ENCODE measurements around the gene NCAPD3.

Gene NCAPD3

DNA sequence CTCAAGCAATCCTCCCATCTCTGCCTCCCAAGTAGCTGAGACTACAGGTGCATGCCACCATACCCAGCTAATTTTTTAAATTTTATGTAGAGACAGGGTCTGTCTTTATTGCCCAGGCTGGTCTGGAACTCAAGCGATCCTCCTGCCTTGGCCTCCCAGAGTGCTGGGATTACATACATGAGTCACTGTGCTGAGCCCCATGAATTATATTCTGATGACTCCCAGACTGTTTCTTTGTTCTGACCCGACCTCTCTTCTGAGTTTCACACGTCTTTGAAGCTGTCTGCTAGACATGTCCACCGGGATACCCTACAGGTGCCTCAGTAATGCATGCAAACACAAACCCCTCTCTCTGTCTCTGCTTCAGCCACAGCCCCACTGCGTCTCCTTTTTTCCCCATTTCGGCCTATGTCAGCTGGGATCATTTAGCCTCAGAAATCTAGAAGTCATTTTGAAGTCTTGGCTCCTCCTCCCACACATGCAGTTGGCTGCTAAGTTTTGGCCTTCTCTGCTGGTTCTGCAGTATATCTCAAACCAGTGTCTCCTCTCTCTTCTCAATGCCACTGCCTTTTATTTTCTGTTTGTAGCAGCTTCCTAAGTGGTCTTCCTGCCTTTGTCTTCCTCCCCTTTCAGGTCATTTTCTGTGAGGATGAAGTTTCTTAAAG is 5.5 kb upstream of the NCAPD3 start:
- ATAC-seq, result no peak
- TF ChIP-seq, protein P1, sequence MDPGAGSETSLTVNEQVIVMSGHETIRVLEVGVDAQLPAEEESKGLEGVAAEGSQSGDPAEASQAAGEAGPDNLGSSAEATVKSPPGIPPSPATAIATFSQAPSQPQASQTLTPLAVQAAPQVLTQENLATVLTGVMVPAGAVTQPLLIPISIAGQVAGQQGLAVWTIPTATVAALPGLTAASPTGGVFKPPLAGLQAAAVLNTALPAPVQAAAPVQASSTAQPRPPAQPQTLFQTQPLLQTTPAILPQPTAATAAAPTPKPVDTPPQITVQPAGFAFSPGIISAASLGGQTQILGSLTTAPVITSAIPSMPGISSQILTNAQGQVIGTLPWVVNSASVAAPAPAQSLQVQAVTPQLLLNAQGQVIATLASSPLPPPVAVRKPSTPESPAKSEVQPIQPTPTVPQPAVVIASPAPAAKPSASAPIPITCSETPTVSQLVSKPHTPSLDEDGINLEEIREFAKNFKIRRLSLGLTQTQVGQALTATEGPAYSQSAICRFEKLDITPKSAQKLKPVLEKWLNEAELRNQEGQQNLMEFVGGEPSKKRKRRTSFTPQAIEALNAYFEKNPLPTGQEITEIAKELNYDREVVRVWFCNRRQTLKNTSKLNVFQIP (CRISPR knock-in tag; IDR thresholded peaks at IDR 0.05; ENCODE audit: borderline replicate concordance, low read depth), result no peak
- TF ChIP-seq, protein P2, sequence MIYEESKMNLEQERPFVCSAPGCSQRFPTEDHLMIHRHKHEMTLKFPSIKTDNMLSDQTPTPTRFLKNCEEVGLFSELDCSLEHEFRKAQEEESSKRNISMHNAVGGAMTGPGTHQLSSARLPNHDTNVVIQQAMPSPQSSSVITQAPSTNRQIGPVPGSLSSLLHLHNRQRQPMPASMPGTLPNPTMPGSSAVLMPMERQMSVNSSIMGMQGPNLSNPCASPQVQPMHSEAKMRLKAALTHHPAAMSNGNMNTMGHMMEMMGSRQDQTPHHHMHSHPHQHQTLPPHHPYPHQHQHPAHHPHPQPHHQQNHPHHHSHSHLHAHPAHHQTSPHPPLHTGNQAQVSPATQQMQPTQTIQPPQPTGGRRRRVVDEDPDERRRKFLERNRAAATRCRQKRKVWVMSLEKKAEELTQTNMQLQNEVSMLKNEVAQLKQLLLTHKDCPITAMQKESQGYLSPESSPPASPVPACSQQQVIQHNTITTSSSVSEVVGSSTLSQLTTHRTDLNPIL (CRISPR knock-in tag; IDR thresholded peaks at IDR 0.05; ENCODE audit: low read depth), result no peak

DNA sequence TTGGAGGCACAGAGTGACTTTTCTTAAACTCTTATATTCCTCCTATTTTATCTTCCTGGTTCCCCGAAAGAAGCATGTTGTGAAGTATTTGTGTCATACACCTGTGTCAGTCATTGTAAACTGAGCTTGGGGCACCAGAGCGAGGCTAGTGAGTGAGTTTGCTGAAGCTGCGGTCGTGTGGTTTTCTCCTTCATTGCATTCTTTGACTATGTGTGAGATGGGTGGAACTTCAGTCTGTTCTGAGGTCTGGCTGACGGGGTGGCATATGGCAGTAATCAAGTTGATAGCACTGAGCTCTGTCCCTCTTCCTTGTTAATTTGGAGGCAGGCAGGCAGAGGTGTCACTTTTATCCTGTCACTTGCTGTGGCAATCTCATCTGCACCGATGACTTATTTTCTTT is 4.9 kb upstream of the NCAPD3 start:
- TF ChIP-seq PPARA (CRISPR knock-in tag; IDR thresholded peaks at IDR 0.05; ENCODE audit: borderline replicate concordance) (no peak), ZFP3 (CRISPR knock-in tag; IDR thresholded peaks at IDR 0.05) (no peak), OSR1 (CRISPR knock-in tag; IDR thresholded peaks at IDR 0.05) (no peak), RARB (CRISPR knock-in tag; IDR thresholded peaks at IDR 0.05) (no peak), TOX (CRISPR knock-in tag; IDR thresholded peaks at IDR 0.05; ENCODE audit: borderline replicate concordance) (no peak), CSDC2 (CRISPR knock-in tag; IDR thresholded peaks at IDR 0.05) (no peak), ZNF565 (CRISPR knock-in tag; conservative IDR thresholded peaks at IDR 0.05; ENCODE audit: low read depth) (no peak), ZNF70 (CRISPR knock-in tag; IDR thresholded peaks at IDR 0.05) (no peak), ZC3H10 (CRISPR knock-in tag; IDR thresholded peaks at IDR 0.05) (no peak)
- TF ChIP-seq, protein P3, sequence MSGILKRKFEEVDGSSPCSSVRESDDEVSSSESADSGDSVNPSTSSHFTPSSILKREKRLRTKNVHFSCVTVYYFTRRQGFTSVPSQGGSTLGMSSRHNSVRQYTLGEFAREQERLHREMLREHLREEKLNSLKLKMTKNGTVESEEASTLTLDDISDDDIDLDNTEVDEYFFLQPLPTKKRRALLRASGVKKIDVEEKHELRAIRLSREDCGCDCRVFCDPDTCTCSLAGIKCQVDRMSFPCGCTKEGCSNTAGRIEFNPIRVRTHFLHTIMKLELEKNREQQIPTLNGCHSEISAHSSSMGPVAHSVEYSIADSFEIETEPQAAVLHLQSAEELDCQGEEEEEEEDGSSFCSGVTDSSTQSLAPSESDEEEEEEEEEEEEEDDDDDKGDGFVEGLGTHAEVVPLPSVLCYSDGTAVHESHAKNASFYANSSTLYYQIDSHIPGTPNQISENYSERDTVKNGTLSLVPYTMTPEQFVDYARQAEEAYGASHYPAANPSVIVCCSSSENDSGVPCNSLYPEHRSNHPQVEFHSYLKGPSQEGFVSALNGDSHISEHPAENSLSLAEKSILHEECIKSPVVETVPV (CRISPR knock-in tag; IDR thresholded peaks at IDR 0.05), result no peak
- TF ChIP-seq, protein P1 (CRISPR knock-in tag; IDR thresholded peaks at IDR 0.05; ENCODE audit: borderline replicate concordance, low read depth), result no peak
- TF ChIP-seq, protein P4, sequence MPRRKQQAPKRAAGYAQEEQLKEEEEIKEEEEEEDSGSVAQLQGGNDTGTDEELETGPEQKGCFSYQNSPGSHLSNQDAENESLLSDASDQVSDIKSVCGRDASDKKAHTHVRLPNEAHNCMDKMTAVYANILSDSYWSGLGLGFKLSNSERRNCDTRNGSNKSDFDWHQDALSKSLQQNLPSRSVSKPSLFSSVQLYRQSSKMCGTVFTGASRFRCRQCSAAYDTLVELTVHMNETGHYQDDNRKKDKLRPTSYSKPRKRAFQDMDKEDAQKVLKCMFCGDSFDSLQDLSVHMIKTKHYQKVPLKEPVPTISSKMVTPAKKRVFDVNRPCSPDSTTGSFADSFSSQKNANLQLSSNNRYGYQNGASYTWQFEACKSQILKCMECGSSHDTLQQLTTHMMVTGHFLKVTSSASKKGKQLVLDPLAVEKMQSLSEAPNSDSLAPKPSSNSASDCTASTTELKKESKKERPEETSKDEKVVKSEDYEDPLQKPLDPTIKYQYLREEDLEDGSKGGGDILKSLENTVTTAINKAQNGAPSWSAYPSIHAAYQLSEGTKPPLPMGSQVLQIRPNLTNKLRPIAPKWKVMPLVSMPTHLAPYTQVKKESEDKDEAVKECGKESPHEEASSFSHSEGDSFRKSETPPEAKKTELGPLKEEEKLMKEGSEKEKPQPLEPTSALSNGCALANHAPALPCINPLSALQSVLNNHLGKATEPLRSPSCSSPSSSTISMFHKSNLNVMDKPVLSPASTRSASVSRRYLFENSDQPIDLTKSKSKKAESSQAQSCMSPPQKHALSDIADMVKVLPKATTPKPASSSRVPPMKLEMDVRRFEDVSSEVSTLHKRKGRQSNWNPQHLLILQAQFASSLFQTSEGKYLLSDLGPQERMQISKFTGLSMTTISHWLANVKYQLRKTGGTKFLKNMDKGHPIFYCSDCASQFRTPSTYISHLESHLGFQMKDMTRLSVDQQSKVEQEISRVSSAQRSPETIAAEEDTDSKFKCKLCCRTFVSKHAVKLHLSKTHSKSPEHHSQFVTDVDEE (CRISPR knock-in tag; IDR thresholded peaks at IDR 0.05), result no peak
- TF ChIP-seq, protein P2 (CRISPR knock-in tag; IDR thresholded peaks at IDR 0.05; ENCODE audit: low read depth), result no peak
- TF ChIP-seq, protein P5, sequence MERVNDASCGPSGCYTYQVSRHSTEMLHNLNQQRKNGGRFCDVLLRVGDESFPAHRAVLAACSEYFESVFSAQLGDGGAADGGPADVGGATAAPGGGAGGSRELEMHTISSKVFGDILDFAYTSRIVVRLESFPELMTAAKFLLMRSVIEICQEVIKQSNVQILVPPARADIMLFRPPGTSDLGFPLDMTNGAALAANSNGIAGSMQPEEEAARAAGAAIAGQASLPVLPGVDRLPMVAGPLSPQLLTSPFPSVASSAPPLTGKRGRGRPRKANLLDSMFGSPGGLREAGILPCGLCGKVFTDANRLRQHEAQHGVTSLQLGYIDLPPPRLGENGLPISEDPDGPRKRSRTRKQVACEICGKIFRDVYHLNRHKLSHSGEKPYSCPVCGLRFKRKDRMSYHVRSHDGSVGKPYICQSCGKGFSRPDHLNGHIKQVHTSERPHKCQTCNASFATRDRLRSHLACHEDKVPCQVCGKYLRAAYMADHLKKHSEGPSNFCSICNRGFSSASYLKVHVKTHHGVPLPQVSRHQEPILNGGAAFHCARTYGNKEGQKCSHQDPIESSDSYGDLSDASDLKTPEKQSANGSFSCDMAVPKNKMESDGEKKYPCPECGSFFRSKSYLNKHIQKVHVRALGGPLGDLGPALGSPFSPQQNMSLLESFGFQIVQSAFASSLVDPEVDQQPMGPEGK (CRISPR knock-in tag; IDR thresholded peaks at IDR 0.05; ENCODE audit: borderline replicate concordance), result no peak
- ATAC-seq, result no peak

DNA sequence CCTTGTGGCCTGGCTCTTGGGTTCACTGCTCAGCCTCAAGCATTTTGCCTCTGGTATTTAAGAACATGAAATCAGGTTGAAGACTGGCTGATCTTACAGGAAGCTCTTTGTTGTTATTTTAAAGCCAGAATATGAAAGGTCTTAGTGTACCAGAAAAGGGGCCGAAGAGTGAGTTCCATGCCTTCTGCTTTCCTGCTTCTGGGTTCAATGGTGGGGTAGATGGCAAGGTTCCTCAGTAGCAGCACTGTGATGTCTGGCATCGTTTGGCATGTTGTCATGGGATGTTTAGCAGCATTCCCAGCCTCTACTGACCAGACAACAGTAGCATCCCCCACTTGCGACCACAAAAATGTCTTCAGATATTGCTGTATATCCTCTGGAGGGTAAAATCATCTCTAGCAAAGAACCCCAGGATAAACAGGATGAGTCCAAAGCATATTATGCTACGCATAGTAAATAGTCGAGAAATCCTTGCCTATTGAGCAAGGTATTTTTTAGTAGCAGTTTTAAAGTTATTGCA is 3.1 kb upstream of the NCAPD3 start:
- TF ChIP-seq ZNF8 (CRISPR knock-in tag; IDR thresholded peaks at IDR 0.05), result no peak
- TF ChIP-seq CSDC2 (CRISPR knock-in tag; IDR thresholded peaks at IDR 0.05), result no peak
- ATAC-seq, result no peak
